Endothelial cell of umbilical vein (primary cell): Measurements from ENCODE around the gene RASGRP1. TPM values are rescaled to one million over a fixed set of nuclear protein-coding genes. Genes with fewer than 3 reads are reported as not detected.

Source experiments
- BruUV-seq: library from RNA; stranded (reverse); fragments of 400-500 nt; replicated peaks from 2 replicates; lab custom pipeline; 2021; lab: Mats Ljungman, UMichigan
- CTCF ChIA-PET: fragments of 300-600, 350-600 bp; sonication (Branson Sonifier 250); formaldehyde crosslinking; loops from one replicate; lab custom pipeline; 2021; ENCODE audit warnings: antibody characterized with exemption, inconsistent platforms; lab: Charles Lee
- POLR2A ChIA-PET: fragments of 300-600, 350-600 bp; sonication (Branson Sonifier 250); formaldehyde crosslinking; loops from one replicate; lab custom pipeline; 2021; ENCODE audit warnings: antibody characterized with exemption, inconsistent platforms; lab: Charles Lee
- DNase-seq: peaks from one replicate; pipeline ENCODE4 v3.0.0-alpha.2; 2011; ENCODE audit warnings: low read depth, low spot score
- FAIRE-seq: peaks from 2 replicates; lab custom pipeline; 2011; peaks lifted over from hg19 to GRCh38; lab: Jason Lieb, UNC
- H2AFZ ChIP-seq: 2 replicates; pipeline ENCODE4 v1.6.0; 2012; ENCODE audit warnings: low read depth, low read length, control low read depth, inconsistent platforms
- H3K27ac ChIP-seq: 2 replicates; pipeline ENCODE4 v1.5.1; 2011; ENCODE audit warnings: low read depth, mild to moderate bottlenecking, control low read depth, low read length, moderate library complexity; ENCODE audit not compliant: insufficient read depth
- H3K27me3 ChIP-seq, 2 experiments: 2 replicates each; pipeline versions ENCODE4 v1.6.0 to v1.6.1; 2011; ENCODE audit warnings: low read length in 2 of 2, mixed read lengths in 1 of 2; ENCODE audit not compliant: control insufficient read depth in 2 of 2, insufficient read depth in 2 of 2
- H3K36me3 ChIP-seq, 2 experiments: 2 replicates in 1 of 2; 3 replicates in 1 of 2; pipeline ENCODE4 v1.5.1; 2011; ENCODE audit warnings: low read length in 2 of 2, mild to moderate bottlenecking in 1 of 2, moderate library complexity in 1 of 2; ENCODE audit not compliant: control insufficient read depth in 2 of 2, insufficient read depth in 2 of 2; ENCODE audit errors: extremely low read depth in 1 of 2
- H3K4me1 ChIP-seq: 3 replicates; pipeline ENCODE4 v1.5.1; 2011; ENCODE audit warnings: mild to moderate bottlenecking, low read length; ENCODE audit not compliant: control insufficient read depth, insufficient read depth; ENCODE audit errors: extremely low read depth
- H3K4me2 ChIP-seq: 2 replicates; pipeline ENCODE4 v1.6.1; 2011; ENCODE audit warnings: low read length, control low read depth, mixed read lengths; ENCODE audit not compliant: insufficient read depth
- H3K4me3 ChIP-seq, 3 experiments: fragments of 200-600 bp in 1 of 3; sonication (generic), shearing (Covaris generic) in 1 of 3; replicated peaks in 1 of 3; 2 replicates each; pipeline ENCODE4 v1.5.1; 2011 to 2016; ENCODE audit warnings: control low read depth in 3 of 3, low read length in 3 of 3, mild to moderate bottlenecking in 2 of 3, inconsistent platforms in 1 of 3, low read depth in 1 of 3, moderate library complexity in 1 of 3; ENCODE audit not compliant: insufficient read depth in 1 of 3
- H3K79me2 ChIP-seq: 2 replicates; pipeline ENCODE4 v1.6.0; 2012; ENCODE audit warnings: low read length, inconsistent platforms; ENCODE audit not compliant: control insufficient read depth, insufficient read depth
- H3K9ac ChIP-seq: replicated peaks from 2 replicates; pipeline ENCODE3; 2011; ENCODE audit warnings: low read length, control low read depth; ENCODE audit not compliant: insufficient read depth; ENCODE audit errors: extremely low read depth
- H3K9me1 ChIP-seq: replicated peaks from 3 replicates; pipeline ENCODE4 v1.6.0; 2011; ENCODE audit warnings: mild to moderate bottlenecking, low read length; ENCODE audit not compliant: control insufficient read depth, insufficient read depth; ENCODE audit errors: extremely low read depth
- H3K9me3 ChIP-seq: replicated peaks from 2 replicates; pipeline ENCODE4 v1.5.1; 2012; ENCODE audit warnings: low read length, inconsistent platforms; ENCODE audit not compliant: control insufficient read depth, insufficient read depth
- H4K20me1 ChIP-seq: replicated peaks from 2 replicates; pipeline ENCODE3; 2011; ENCODE audit warnings: mild to moderate bottlenecking, low read length; ENCODE audit not compliant: control insufficient read depth, insufficient read depth; ENCODE audit errors: extremely low read depth
- CTCF ChIP-seq, 2 donors: IDR thresholded peaks; 1 replicate in 1 of 2; 2 replicates in 1 of 2; pipeline ENCODE4 v1.5.1; 2011; ENCODE audit warnings: low read length in 2 of 2, mild to moderate bottlenecking in 2 of 2, moderate library complexity in 2 of 2, control low read depth in 1 of 2, inconsistent platforms in 1 of 2, low read depth in 1 of 2; ENCODE audit not compliant: insufficient read depth in 1 of 2; ENCODE audit errors: extremely low read depth in 1 of 2
- EZH2 ChIP-seq: IDR thresholded peaks from 2 replicates; pipeline ENCODE4 v1.6.1; 2012; ENCODE audit warnings: borderline replicate concordance, low read depth, mild to moderate bottlenecking, moderate library complexity, low read length, inconsistent platforms; ENCODE audit not compliant: severe bottlenecking
- FOS ChIP-seq: IDR thresholded peaks from 2 replicates; pipeline ENCODE4 v1.6.1; 2011; ENCODE audit warnings: mild to moderate bottlenecking, low read length, moderate library complexity, borderline replicate concordance; ENCODE audit not compliant: insufficient read depth
- GATA2 ChIP-seq: IDR thresholded peaks from 2 replicates; pipeline ENCODE4 v1.7.0; 2011; ENCODE audit warnings: low read depth, mild to moderate bottlenecking, moderate library complexity, mixed read lengths, low read length; ENCODE audit not compliant: insufficient read length, insufficient read depth
- JUN ChIP-seq: IDR thresholded peaks from 2 replicates; pipeline ENCODE4 v1.6.1; 2011; ENCODE audit warnings: borderline replicate concordance, low read depth; ENCODE audit not compliant: insufficient read length, insufficient read depth
- MAX ChIP-seq: IDR thresholded peaks from 2 replicates; pipeline ENCODE4 v1.6.1; 2011; ENCODE audit not compliant: insufficient read depth, insufficient read length
- MYC ChIP-seq: IDR thresholded peaks from one replicate; pipeline ENCODE4 v1.6.1; 2011; ENCODE audit warnings: mild to moderate bottlenecking, low read depth, low read length
- POLR2A ChIP-seq: IDR thresholded peaks from 2 replicates; pipeline ENCODE4 v1.6.1; 2012; ENCODE audit warnings: low read depth, mild to moderate bottlenecking, control low read depth, low read length
- POLR2AphosphoS5 ChIP-seq: IDR thresholded peaks from 2 replicates; pipeline ENCODE4 v1.6.1; 2012; ENCODE audit warnings: low read depth, mild to moderate bottlenecking, control low read depth, low read length, moderate library complexity; ENCODE audit not compliant: insufficient read depth
- dilution Hi-C: fragments of 300-500 bp; cut with MboI; formaldehyde crosslinking; loops from one replicate; pipeline ENCODE4 v1.15.0; 2019; ENCODE audit warnings: low sequenced_read_pairs; ENCODE audit not compliant: extremely low pct_ligation_motif_present
- intact Hi-C: fragments of 100-400 bp; cut with micrococcal nuclease; formaldehyde crosslinking; loops from one replicate; pipeline ENCODE4 v1.10.0; 2022
- polyA plus RNA-seq, 4 experiments: library from polyadenylated mRNA; depleted of rRNA in 3 of 4; stranded (reverse) in 3 of 4; unstranded in 1 of 4; fragments of >200 nt; gene quantifications; 2 replicates each; pipeline versions ENCODE4 v1.2.1 to v1.2.3, GENCODE V29; 2011 to 2012; ENCODE audit warnings: missing spikeins in 1 of 4
- total RNA-seq: library from RNA; stranded (reverse); gene quantifications from 2 replicates; pipeline ENCODE4 v1.2.3, GENCODE V29; 2021

RASGRP1 gene
- total and polyA plus RNA-seq, 2 donors (not counting 3 experiments of a cell fraction or from before 2014, with no cell fraction given) = 0.15 to 0.38 TPM

GRCh38 chr15:38613085-38613484 is 48.5 kb upstream of the RASGRP1 start:
- Histone ChIP-seq H3K4me1 (no peaks in the 10 kb centered on the region), H2AFZ (no peak overlapping the region), H3K4me2 (no peak overlapping the region), H3K27ac (no peak overlapping the region), H4K20me1 (no peaks in the 10 kb centered on the region), H3K9me3 (no peaks in the 10 kb centered on the region), H3K9ac (no peak overlapping the region), H3K79me2 (no peaks in the 10 kb centered on the region), H3K9me1 (no peaks in the 10 kb centered on the region), H3K36me3 (no peaks in the 10 kb centered on the region), H3K4me3 (no peak overlapping the region), H3K27me3 (peaks cover 3 to 7% of the 10 kb centered on the region in 2 experiments)
- DNase-seq = no peak
- intact Hi-C loops (no loop called here), dilution Hi-C loops (no loop called here)
- CTCF ChIA-PET = no interaction called here
- no peak for TF ChIP-seq FOS
- no peak for TF ChIP-seq POLR2A
- TF ChIP-seq GATA2 = no peak
- no peak for TF ChIP-seq CTCF (IDR thresholded peaks at IDR 0.05; ENCODE audit: extremely low read depth in 1 of 2, insufficient read depth in 1 of 2, low read depth in 1 of 2, low read length in 2 of 2)
- TF ChIP-seq JUN = no peak
- TF ChIP-seq EZH2 = no peak
- no peak for TF ChIP-seq POLR2AphosphoS5
- TF ChIP-seq MYC = no peak
- TF ChIP-seq MAX = no peak
- POLR2A ChIA-PET = no interaction called here
- no peak for FAIRE-seq
- BruUV-seq = no TSS peak
